ENCODE data around the gene CREB3L2.

Gene CREB3L2

GRCh38 chr7:137898839-137899721 lies 102.8 kb downstream of the CREB3L2 start:
- peak; percentile 81 for DNase-seq (ENCODE audit: low spot score)

GRCh38 chr7:137895301-137896221 lies 106.3 kb downstream of the CREB3L2 start:
- DNase-seq (ENCODE audit: low spot score) = no peak

- no peak for DNase-seq (ENCODE audit: low spot score)
Measured at GRCh38 chr7:137893143-137893742, 108.6 kb downstream of the CREB3L2 start.

GRCh38 chr7:137891016-137891655 lies 110.8 kb downstream of the CREB3L2 start:
- no peak for DNase-seq (ENCODE audit: low spot score)

- DNase-seq (ENCODE audit: low spot score) = no peak
Measured at GRCh38 chr7:137890449-137890921, 111.4 kb downstream of the CREB3L2 start.

- DNase-seq (ENCODE audit: low spot score) = no peak
Measured at GRCh38 chr7:137888241-137888640, 113.6 kb downstream of the CREB3L2 start.

- DNase-seq (ENCODE audit: low spot score) = no peak
Measured at GRCh38 chr7:137886746-137887145, 115.1 kb downstream of the CREB3L2 start.

- no peak for DNase-seq (ENCODE audit: low spot score)
Measured at GRCh38 chr7:137886281-137886680, 115.6 kb downstream of the CREB3L2 start.

GRCh38 chr7:137885678-137886077 lies 116.2 kb downstream of the CREB3L2 start:
- DNase-seq (ENCODE audit: low spot score) = no peak

GRCh38 chr7:137882806-137883205 lies 119.1 kb downstream of the CREB3L2 start:
- no peak for DNase-seq (ENCODE audit: low spot score)

GRCh38 chr7:137882261-137882668 lies 119.6 kb downstream of the CREB3L2 start:
- no peak for DNase-seq (ENCODE audit: low spot score)

- DNase-seq (ENCODE audit: low spot score) = no peak
Measured at GRCh38 chr7:137881607-137882260, 120.2 kb downstream of the CREB3L2 start.

- no peak for DNase-seq (ENCODE audit: low spot score)
Measured at GRCh38 chr7:137880432-137880831, 121.5 kb downstream of the CREB3L2 start.

GRCh38 chr7:137879357-137880158 lies 122.3 kb downstream of the CREB3L2 start:
- DNase-seq (ENCODE audit: low spot score) = no peak

GRCh38 chr7:137878333-137878961 lies 123.4 kb downstream of the CREB3L2 start:
- DNase-seq (ENCODE audit: low spot score) = peak; percentile 11

- no peak for DNase-seq (ENCODE audit: low spot score)
Measured at GRCh38 chr7:137877027-137877675, 124.7 kb downstream of the CREB3L2 start.

- no peak for DNase-seq (ENCODE audit: low spot score)
Measured at GRCh38 chr7:137875746-137876145, 126.1 kb downstream of the CREB3L2 start.

GRCh38 chr7:137873979-137874777 lies 127.7 kb downstream of the CREB3L2 start:
- DNase-seq (ENCODE audit: low spot score) = peak; percentile 16
